Osteoblast (primary cell): ENCODE results near the gene KCNQ1. TPM values are rescaled to one million over a fixed set of nuclear protein-coding genes. Genes with fewer than 3 reads are reported as not detected.

Experiments
- DNase-seq: peaks from one replicate; pipeline ENCODE4 v3.0.0; 2011; ENCODE audit warnings: low spot score, mixed read lengths; ENCODE audit not compliant: insufficient read length; ENCODE audit errors: missing footprints
- H2AFZ ChIP-seq: 2 replicates; pipeline ENCODE4 v1.6.0; 2011; ENCODE audit warnings: mild to moderate bottlenecking, low read length
- H3K27ac ChIP-seq: 2 replicates; pipeline ENCODE4 v1.5.1; 2011; ENCODE audit warnings: mild to moderate bottlenecking, low read depth, low read length, moderate library complexity
- H3K27me3 ChIP-seq: 2 replicates; pipeline ENCODE4 v1.6.0; 2012; ENCODE audit warnings: mild to moderate bottlenecking, control low read depth, inconsistent platforms, low read length, moderate library complexity; ENCODE audit not compliant: insufficient read depth
- H3K36me3 ChIP-seq: 2 replicates; pipeline ENCODE4 v1.5.1; 2011; ENCODE audit warnings: mild to moderate bottlenecking, low read length, control low read depth, moderate library complexity; ENCODE audit not compliant: insufficient read depth
- H3K4me1 ChIP-seq: 2 replicates; pipeline ENCODE4 v1.5.1; 2011; ENCODE audit warnings: mild to moderate bottlenecking, low read length, control low read depth, moderate library complexity; ENCODE audit not compliant: insufficient read depth
- H3K4me2 ChIP-seq: 2 replicates; pipeline ENCODE4 v1.6.0; 2011; ENCODE audit warnings: mild to moderate bottlenecking, low read length; ENCODE audit not compliant: insufficient read depth
- H3K4me3 ChIP-seq: fragments of 200-600 bp; sonication (generic); 3 replicates; pipeline ENCODE4 v1.5.1; 2012; ENCODE audit warnings: mild to moderate bottlenecking, low read length, inconsistent platforms; ENCODE audit not compliant: insufficient read depth
- H3K79me2 ChIP-seq: 2 replicates; pipeline ENCODE4 v1.6.0; 2012; ENCODE audit warnings: mild to moderate bottlenecking, low read length, control low read depth, inconsistent platforms; ENCODE audit not compliant: insufficient read depth
- H3K9me3 ChIP-seq: 2 replicates; pipeline ENCODE4 v1.5.1; 2011; ENCODE audit warnings: low read depth, low read length, control low read depth
- H4K20me1 ChIP-seq: 2 replicates; pipeline ENCODE4 v1.6.0; 2012; ENCODE audit warnings: mild to moderate bottlenecking, low read length, control low read depth; ENCODE audit not compliant: insufficient read depth
- CTCF ChIP-seq: IDR thresholded peaks from 2 replicates; pipeline ENCODE4 v1.5.1; 2011; ENCODE audit warnings: mild to moderate bottlenecking, low read depth, low read length, moderate library complexity; ENCODE audit errors: extremely low read depth
- total RNA-seq: library from RNA; depleted of rRNA; stranded (reverse); fragments of >200 nt; gene quantifications from 2 replicates; pipeline ENCODE4 v1.2.3, GENCODE V29; 2012

KCNQ1 gene
- total RNA-seq, 1 donor: not detected

- H3K9me3 ChIP-seq: no peaks in the 10 kb centered on the region
- H2AFZ ChIP-seq: no peak overlapping the region
- no peaks in the 10 kb centered on the region for H3K36me3 ChIP-seq
- H4K20me1 ChIP-seq: no peaks in the 10 kb centered on the region
- H3K79me2 ChIP-seq: no peaks in the 10 kb centered on the region
- no peaks in the 10 kb centered on the region for H3K4me1 ChIP-seq
- H3K4me3 ChIP-seq: no peak overlapping the region
- TF ChIP-seq CTCF: no peak
- H3K27ac ChIP-seq: no peak overlapping the region
- no peak for DNase-seq
- no peaks in the 10 kb centered on the region for H3K27me3 ChIP-seq
- no peak overlapping the region for H3K4me2 ChIP-seq
Observed at GRCh38 chr11:2426826-2427521, 17.8 kb upstream of the KCNQ1 start.

- DNase-seq: no peak
- Histone ChIP-seq H3K4me2 (no peak overlapping the region), H3K4me1 (no peaks in the 10 kb centered on the region), H3K36me3 (no peaks in the 10 kb centered on the region), H2AFZ (no peak overlapping the region), H3K4me3 (no peak overlapping the region), H3K27ac (no peak overlapping the region), H4K20me1 (no peaks in the 10 kb centered on the region), H3K27me3 (no peaks in the 10 kb centered on the region), H3K9me3 (no peaks in the 10 kb centered on the region), H3K79me2 (no peaks in the 10 kb centered on the region)
- no peak for TF ChIP-seq CTCF
Observed at GRCh38 chr11:2427721-2428321, 17.0 kb upstream of the KCNQ1 start.

- no peaks in the 10 kb centered on the region for H3K36me3 ChIP-seq
- H2AFZ ChIP-seq: no peak overlapping the region
- H3K4me3 ChIP-seq: no peak overlapping the region
- H3K27ac ChIP-seq: no peak overlapping the region
- no peaks in the 10 kb centered on the region for H3K79me2 ChIP-seq
- TF ChIP-seq CTCF: peak; percentile 86
- no peaks in the 10 kb centered on the region for H3K4me1 ChIP-seq
- DNase-seq: peak; percentile 98
- no peaks in the 10 kb centered on the region for H3K27me3 ChIP-seq
- no peaks in the 10 kb centered on the region for H3K9me3 ChIP-seq
- H4K20me1 ChIP-seq: no peaks in the 10 kb centered on the region
- no peak overlapping the region for H3K4me2 ChIP-seq
Observed at GRCh38 chr11:2428322-2428795, 16.4 kb upstream of the KCNQ1 start.

- H4K20me1 ChIP-seq: no peaks in the 10 kb centered on the region
- H3K27ac ChIP-seq: no peak overlapping the region
- no peaks in the 10 kb centered on the region for H3K27me3 ChIP-seq
Observed at GRCh38 chr11:2431395-2431794, 13.4 kb upstream of the KCNQ1 start.

More at GRCh38 chr11:2431395-2431794, 13.4 kb upstream of the KCNQ1 start:
- no peak for TF ChIP-seq CTCF
- Histone ChIP-seq H3K4me1 (no peaks in the 10 kb centered on the region), H3K4me2 (no peak overlapping the region), H3K36me3 (no peaks in the 10 kb centered on the region), H3K9me3 (no peaks in the 10 kb centered on the region), H3K4me3 (no peak overlapping the region), H3K79me2 (no peaks in the 10 kb centered on the region), H2AFZ (no peak overlapping the region)
- no peak for DNase-seq
